PC-3 (cell line): ENCODE results near the gene FGFR2.

ENCODE experiments used
- CTCF ChIP-seq: fragments of 300-600 bp; sonication (generic); conservative IDR thresholded peaks from 2 replicates; pipeline ENCODE4 v1.5.1; 2017; ENCODE audit warnings: antibody characterized with exemption, low read depth, mild to moderate bottlenecking, low read length
- EZH2phosphoT487 ChIP-seq: fragments of 300-600 bp; sonication (generic); IDR thresholded peaks from 2 replicates; pipeline ENCODE4 v1.6.1; 2018; ENCODE audit warnings: mild to moderate bottlenecking, antibody characterized with exemption, low read length, borderline replicate concordance

- TF ChIP-seq CTCF (no peak), EZH2phosphoT487 (no peak)
These were observed 42.0 kb upstream of the FGFR2 start for GRCh38 chr10:121640266-121640665.
